A549 (cell line): ENCODE data around the gene PCNP.

Experiments used
- BHLHE40 ChIP-seq: IDR thresholded peaks from 2 replicates; pipeline ENCODE4 v1.6.1; 2012; ENCODE audit warnings: low read depth, low read length, inconsistent platforms
- CEBPB ChIP-seq, 2 experiments: fragments of >200 bp in 1 of 2; sonication (Bioruptor Twin) in 1 of 2; formaldehyde crosslinking in 1 of 2; IDR thresholded peaks; 2 replicates each; pipeline ENCODE4 v1.6.1; 2012 to 2016
- CHD2 ChIP-seq: fragments of 150-350 bp; IDR thresholded peaks from 2 replicates; pipeline ENCODE4 v1.6.1; 2014; ENCODE audit warnings: low read length; ENCODE audit not compliant: partially characterized antibody
- EP300 ChIP-seq, 2 experiments: fragments of >200 bp; sonication (Bioruptor Twin); formaldehyde crosslinking; IDR thresholded peaks; 2 replicates in 1 of 2; 3 replicates in 1 of 2; pipeline ENCODE4 v1.6.1; 2016 to 2017
- FOSB ChIP-seq: fragments of 250-450 bp; sonication (Bioruptor Pico); IDR thresholded peaks from 2 replicates; pipeline ENCODE4 v1.5.0; 2020; ENCODE audit warnings: mild to moderate bottlenecking, moderate library complexity
- HMGXB4 ChIP-seq: fragments of 250-450 bp; sonication (Bioruptor Pico); IDR thresholded peaks from 2 replicates; pipeline ENCODE4 v1.5.0; 2021; ENCODE audit warnings: mild to moderate bottlenecking, moderate library complexity, borderline replicate concordance
- HOXA7 ChIP-seq: fragments of 250-450 bp; sonication (Bioruptor Pico); IDR thresholded peaks from 2 replicates; pipeline ENCODE4 v1.5.0; 2020; ENCODE audit warnings: mild to moderate bottlenecking, moderate library complexity
- KDM5A ChIP-seq: fragments of 200-600 bp; sonication (generic); IDR thresholded peaks from 2 replicates; pipeline ENCODE4 v1.6.1; 2016; ENCODE audit warnings: antibody characterized with exemption, mild to moderate bottlenecking
- MAFK ChIP-seq: fragments of 450-650 bp; IDR thresholded peaks from 2 replicates; pipeline ENCODE4 v1.6.1; 2014; ENCODE audit not compliant: partially characterized antibody
- REST ChIP-seq: fragments of 200-600 bp; sonication (generic); IDR thresholded peaks from 2 replicates; pipeline ENCODE4 v1.6.1; 2016; ENCODE audit warnings: antibody characterized with exemption, mild to moderate bottlenecking, moderate library complexity
- USF2 ChIP-seq: fragments of 450-650 bp; IDR thresholded peaks from 2 replicates; pipeline ENCODE4 v1.6.1; 2014; ENCODE audit warnings: antibody characterized with exemption
- TF ChIP-seq, protein P1 (sequence below): fragments of >200 bp; sonication (Bioruptor Twin); formaldehyde crosslinking; IDR thresholded peaks from 3 replicates; pipeline ENCODE4 v1.5.1; 2016

- TF ChIP-seq REST (no peak), HOXA7 (CRISPR knock-in tag) (no peak), CEBPB (IDR thresholded peaks at IDR 0.05) (no peak), BHLHE40 (no peak), FOSB (no peak), CHD2 (no peak), MAFK (no peak), HMGXB4 (CRISPR knock-in tag) (no peak), USF2 (no peak), KDM5A (no peak), EP300 (IDR thresholded peaks at IDR 0.05) (no peak)
- TF ChIP-seq, protein P1, sequence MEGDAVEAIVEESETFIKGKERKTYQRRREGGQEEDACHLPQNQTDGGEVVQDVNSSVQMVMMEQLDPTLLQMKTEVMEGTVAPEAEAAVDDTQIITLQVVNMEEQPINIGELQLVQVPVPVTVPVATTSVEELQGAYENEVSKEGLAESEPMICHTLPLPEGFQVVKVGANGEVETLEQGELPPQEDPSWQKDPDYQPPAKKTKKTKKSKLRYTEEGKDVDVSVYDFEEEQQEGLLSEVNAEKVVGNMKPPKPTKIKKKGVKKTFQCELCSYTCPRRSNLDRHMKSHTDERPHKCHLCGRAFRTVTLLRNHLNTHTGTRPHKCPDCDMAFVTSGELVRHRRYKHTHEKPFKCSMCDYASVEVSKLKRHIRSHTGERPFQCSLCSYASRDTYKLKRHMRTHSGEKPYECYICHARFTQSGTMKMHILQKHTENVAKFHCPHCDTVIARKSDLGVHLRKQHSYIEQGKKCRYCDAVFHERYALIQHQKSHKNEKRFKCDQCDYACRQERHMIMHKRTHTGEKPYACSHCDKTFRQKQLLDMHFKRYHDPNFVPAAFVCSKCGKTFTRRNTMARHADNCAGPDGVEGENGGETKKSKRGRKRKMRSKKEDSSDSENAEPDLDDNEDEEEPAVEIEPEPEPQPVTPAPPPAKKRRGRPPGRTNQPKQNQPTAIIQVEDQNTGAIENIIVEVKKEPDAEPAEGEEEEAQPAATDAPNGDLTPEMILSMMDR, result no peak
These were observed 49.7 kb downstream of the PCNP start for GRCh38 chr3:101623656-101624055.
